A549 (cell line): ENCODE data around the gene PPP2R5E.

Experiments
- CHD2 ChIP-seq: fragments of 150-350 bp; IDR thresholded peaks from 2 replicates; pipeline ENCODE4 v1.6.1; 2014; ENCODE audit warnings: low read length; ENCODE audit not compliant: partially characterized antibody
- CHD4 ChIP-seq: fragments of 200-600 bp; sonication (generic); IDR thresholded peaks from 2 replicates; pipeline ENCODE4 v1.6.1; 2016; ENCODE audit warnings: antibody characterized with exemption, mild to moderate bottlenecking, borderline replicate concordance
- EP300 ChIP-seq, 2 experiments: fragments of >200 bp; sonication (Bioruptor Twin); formaldehyde crosslinking; IDR thresholded peaks; 2 replicates in 1 of 2; 3 replicates in 1 of 2; pipeline ENCODE4 v1.6.1; 2016 to 2017
- HDAC2 ChIP-seq: fragments of 200-600 bp; sonication (generic); IDR thresholded peaks from 2 replicates; pipeline ENCODE4 v1.6.1; 2016
- MYC ChIP-seq: IDR thresholded peaks from 2 replicates; pipeline ENCODE4 v1.6.1; 2012; ENCODE audit warnings: mild to moderate bottlenecking, inconsistent platforms, low read length, improper control_type of control experiment, borderline replicate concordance
- RAD21 ChIP-seq, 2 experiments: fragments of >200 bp in 1 of 2; sonication (Bioruptor Twin) in 1 of 2; formaldehyde crosslinking in 1 of 2; IDR thresholded peaks in 1 of 2; conservative IDR thresholded peaks in 1 of 2; 2 replicates in 1 of 2; 3 replicates in 1 of 2; pipeline ENCODE4 v1.6.1; 2012 to 2018; ENCODE audit warnings: inconsistent platforms in 1 of 2
- TF ChIP-seq, protein P1 (sequence below): fragments of >200 bp; sonication (Bioruptor Twin); formaldehyde crosslinking; IDR thresholded peaks from 3 replicates; pipeline ENCODE4 v1.5.1; 2016
- TF ChIP-seq, protein P2 (sequence below): IDR thresholded peaks from 2 replicates; pipeline ENCODE4 v1.6.1; 2012; ENCODE audit warnings: low read depth, borderline replicate concordance
- TF ChIP-seq, protein P3 (sequence below): IDR thresholded peaks from 2 replicates; pipeline ENCODE4 v1.6.1; 2012

DNA sequence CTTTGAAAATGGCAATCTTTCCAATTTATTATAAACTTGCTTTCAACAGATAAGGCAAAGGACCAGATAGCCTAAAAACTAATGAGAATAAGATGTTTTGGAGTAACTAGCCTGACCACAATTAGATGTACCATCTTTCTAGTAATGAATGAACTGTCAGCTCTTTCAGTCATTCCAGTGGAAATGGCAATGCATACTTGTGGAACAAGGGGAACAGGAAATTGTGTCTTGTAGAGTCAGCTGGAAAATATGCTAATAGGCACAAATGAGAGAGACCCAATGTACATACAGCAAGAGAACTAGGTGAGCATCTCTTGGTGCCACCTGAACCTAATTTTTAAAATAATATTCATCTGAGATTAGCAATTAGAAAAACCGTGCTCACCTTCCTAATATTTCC is 148.3 kb downstream of the PPP2R5E start:
- TF ChIP-seq CHD2 (no peak), HDAC2 (no peak), RAD21 (conservative IDR thresholded peaks at IDR 0.05 in 1 of 2, IDR thresholded peaks at IDR 0.05 in 1 of 2) (no peak), MYC (no peak), EP300 (IDR thresholded peaks at IDR 0.05) (no peak), CHD4 (no peak)
- TF ChIP-seq, protein P1, sequence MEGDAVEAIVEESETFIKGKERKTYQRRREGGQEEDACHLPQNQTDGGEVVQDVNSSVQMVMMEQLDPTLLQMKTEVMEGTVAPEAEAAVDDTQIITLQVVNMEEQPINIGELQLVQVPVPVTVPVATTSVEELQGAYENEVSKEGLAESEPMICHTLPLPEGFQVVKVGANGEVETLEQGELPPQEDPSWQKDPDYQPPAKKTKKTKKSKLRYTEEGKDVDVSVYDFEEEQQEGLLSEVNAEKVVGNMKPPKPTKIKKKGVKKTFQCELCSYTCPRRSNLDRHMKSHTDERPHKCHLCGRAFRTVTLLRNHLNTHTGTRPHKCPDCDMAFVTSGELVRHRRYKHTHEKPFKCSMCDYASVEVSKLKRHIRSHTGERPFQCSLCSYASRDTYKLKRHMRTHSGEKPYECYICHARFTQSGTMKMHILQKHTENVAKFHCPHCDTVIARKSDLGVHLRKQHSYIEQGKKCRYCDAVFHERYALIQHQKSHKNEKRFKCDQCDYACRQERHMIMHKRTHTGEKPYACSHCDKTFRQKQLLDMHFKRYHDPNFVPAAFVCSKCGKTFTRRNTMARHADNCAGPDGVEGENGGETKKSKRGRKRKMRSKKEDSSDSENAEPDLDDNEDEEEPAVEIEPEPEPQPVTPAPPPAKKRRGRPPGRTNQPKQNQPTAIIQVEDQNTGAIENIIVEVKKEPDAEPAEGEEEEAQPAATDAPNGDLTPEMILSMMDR, result no peak
- TF ChIP-seq, protein P2, sequence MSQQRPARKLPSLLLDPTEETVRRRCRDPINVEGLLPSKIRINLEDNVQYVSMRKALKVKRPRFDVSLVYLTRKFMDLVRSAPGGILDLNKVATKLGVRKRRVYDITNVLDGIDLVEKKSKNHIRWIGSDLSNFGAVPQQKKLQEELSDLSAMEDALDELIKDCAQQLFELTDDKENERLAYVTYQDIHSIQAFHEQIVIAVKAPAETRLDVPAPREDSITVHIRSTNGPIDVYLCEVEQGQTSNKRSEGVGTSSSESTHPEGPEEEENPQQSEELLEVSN, result no peak
- TF ChIP-seq, protein P3, sequence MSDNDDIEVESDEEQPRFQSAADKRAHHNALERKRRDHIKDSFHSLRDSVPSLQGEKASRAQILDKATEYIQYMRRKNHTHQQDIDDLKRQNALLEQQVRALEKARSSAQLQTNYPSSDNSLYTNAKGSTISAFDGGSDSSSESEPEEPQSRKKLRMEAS, result no peak
